ENCODE results near the gene CAMK1D.

CAMK1D gene

GRCh38 chr10:12534824-12535223, 185.5 kb downstream of the CAMK1D start:
- Histone ChIP-seq H3K27me3 (ENCODE audit: insufficient read depth, low read length, poor library complexity) (no peaks in the 10 kb centered on the region), H4K20me1 (ENCODE audit: insufficient read depth, low read length) (no peaks in the 10 kb centered on the region), H3K4me2 (ENCODE audit: insufficient read depth, low read length) (no peak overlapping the region), H3K36me3 (ENCODE audit: insufficient read depth, low read length) (no peaks in the 10 kb centered on the region), H2AFZ (ENCODE audit: low read depth, low read length) (no peak overlapping the region), H3K79me2 (ENCODE audit: insufficient read depth, low read length) (no peaks in the 10 kb centered on the region), H3K27ac (ENCODE audit: low read length) (no peak overlapping the region), H3K9ac (ENCODE audit: low read depth, low read length) (no peak overlapping the region), H3K9me3 (ENCODE audit: insufficient read depth, low read length, severe bottlenecking) (no peaks in the 10 kb centered on the region), H3K4me3 (ENCODE audit: low read depth in 1 of 2, low read length in 2 of 2) (no peak overlapping the region), H3K4me1 (ENCODE audit: insufficient read depth, low read length) (peaks cover 8% of the 10 kb centered on the region)
- ATAC-seq (ENCODE audit: insufficient read depth, low read depth) (peak; percentile 69), DNase-seq (peak; percentile 34)
- TF ChIP-seq EZH2 (IDR thresholded peaks at IDR 0.05; ENCODE audit: borderline replicate concordance, low read depth, low read length, severe bottlenecking) = no peak
- TF ChIP-seq CTCF (IDR thresholded peaks at IDR 0.05; ENCODE audit: borderline replicate concordance, extremely low read depth, low read length, poor library complexity, severe bottlenecking) = no peak

- H3K9ac ChIP-seq (ENCODE audit: low read depth, low read length) = no peak overlapping the region
- no peaks in the 10 kb centered on the region for H3K27me3 ChIP-seq (ENCODE audit: insufficient read depth, low read length, poor library complexity)
- H3K4me2 ChIP-seq (ENCODE audit: insufficient read depth, low read length) = no peak overlapping the region
- TF ChIP-seq CTCF (IDR thresholded peaks at IDR 0.05; ENCODE audit: borderline replicate concordance, extremely low read depth, low read length, poor library complexity, severe bottlenecking) (no peak), EZH2 (IDR thresholded peaks at IDR 0.05; ENCODE audit: borderline replicate concordance, low read depth, low read length, severe bottlenecking) (no peak)
- no peaks in the 10 kb centered on the region for H3K9me3 ChIP-seq (ENCODE audit: insufficient read depth, low read length, severe bottlenecking)
- H3K4me1 ChIP-seq (ENCODE audit: insufficient read depth, low read length) = peaks cover 8% of the 10 kb centered on the region
- H4K20me1 ChIP-seq (ENCODE audit: insufficient read depth, low read length) = no peaks in the 10 kb centered on the region
- 0 out of 2 replicates have a peak overlapping the region, but pooled peaks have one; percentile 13 for H3K27ac ChIP-seq (ENCODE audit: low read length)
- no peak overlapping the region for H3K4me3 ChIP-seq (ENCODE audit: low read depth in 1 of 2, low read length in 2 of 2)
- no peak overlapping the region for H2AFZ ChIP-seq (ENCODE audit: low read depth, low read length)
- no peaks in the 10 kb centered on the region for H3K36me3 ChIP-seq (ENCODE audit: insufficient read depth, low read length)
- H3K79me2 ChIP-seq (ENCODE audit: insufficient read depth, low read length) = no peaks in the 10 kb centered on the region
- DNase-seq (no peak), ATAC-seq (ENCODE audit: insufficient read depth, low read depth) (peak; percentile 72)
Observed at GRCh38 chr10:12535656-12536055, 186.3 kb downstream of the CAMK1D start.

GRCh38 chr10:12538491-12538995, 189.2 kb downstream of the CAMK1D start:
- Histone ChIP-seq H3K79me2 (ENCODE audit: insufficient read depth, low read length) (no peaks in the 10 kb centered on the region), H3K27me3 (ENCODE audit: insufficient read depth, low read length, poor library complexity) (no peaks in the 10 kb centered on the region), H3K4me3 (ENCODE audit: low read depth in 1 of 2, low read length in 2 of 2) (no peak overlapping the region), H3K4me2 (ENCODE audit: insufficient read depth, low read length) (no peak overlapping the region), H3K27ac (ENCODE audit: low read length) (no peak overlapping the region), H3K9me3 (ENCODE audit: insufficient read depth, low read length, severe bottlenecking) (no peaks in the 10 kb centered on the region), H3K9ac (ENCODE audit: low read depth, low read length) (no peak overlapping the region), H2AFZ (ENCODE audit: low read depth, low read length) (no peak overlapping the region), H3K4me1 (ENCODE audit: insufficient read depth, low read length) (peaks cover 8% of the 10 kb centered on the region), H4K20me1 (ENCODE audit: insufficient read depth, low read length) (no peaks in the 10 kb centered on the region), H3K36me3 (ENCODE audit: insufficient read depth, low read length) (no peaks in the 10 kb centered on the region)
- no peak for DNase-seq
- ATAC-seq (ENCODE audit: insufficient read depth, low read depth) = no peak
- TF ChIP-seq EZH2 (IDR thresholded peaks at IDR 0.05; ENCODE audit: borderline replicate concordance, low read depth, low read length, severe bottlenecking) (no peak), CTCF (IDR thresholded peaks at IDR 0.05; ENCODE audit: borderline replicate concordance, extremely low read depth, low read length, poor library complexity, severe bottlenecking) (no peak)

Data from DND-41 (cell line).